Stimulated activated CD8-positive, alpha-beta memory T cell treated with anti-CD3 and anti-CD28 coated beads, Interleukin-7, amount 100 ng/mL, for 1 hour (primary cell): Measurements from ENCODE around the gene MDN1.

ENCODE experiments used
- DNase-seq, 2 donors: peaks; one replicate each; pipeline ENCODE4 v3.0.0-alpha.2; 2020; ENCODE audit warnings: low read depth in 2 of 2

Gene MDN1

DNA sequence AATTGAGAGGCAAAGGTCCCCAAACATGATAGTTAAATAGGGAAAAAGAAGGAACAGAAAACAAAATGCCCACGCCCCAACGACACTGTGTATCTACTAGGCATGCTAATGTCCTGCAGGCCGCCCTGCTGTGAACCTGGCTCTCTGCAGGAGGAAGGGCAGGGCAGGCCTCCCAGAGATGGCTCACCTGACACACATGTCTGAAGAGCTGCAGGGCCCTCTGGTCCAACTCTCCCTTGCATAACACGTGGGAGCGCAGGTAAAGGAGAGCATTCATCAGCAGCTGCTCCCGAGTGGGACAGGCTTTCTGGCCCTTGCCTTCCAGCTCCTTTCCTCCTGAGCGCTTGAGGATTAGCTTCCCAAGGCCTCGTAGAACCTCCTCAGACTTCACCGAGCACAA lies 127.3 kb downstream of the MDN1 start:
- DNase-seq, result no peak

DNA sequence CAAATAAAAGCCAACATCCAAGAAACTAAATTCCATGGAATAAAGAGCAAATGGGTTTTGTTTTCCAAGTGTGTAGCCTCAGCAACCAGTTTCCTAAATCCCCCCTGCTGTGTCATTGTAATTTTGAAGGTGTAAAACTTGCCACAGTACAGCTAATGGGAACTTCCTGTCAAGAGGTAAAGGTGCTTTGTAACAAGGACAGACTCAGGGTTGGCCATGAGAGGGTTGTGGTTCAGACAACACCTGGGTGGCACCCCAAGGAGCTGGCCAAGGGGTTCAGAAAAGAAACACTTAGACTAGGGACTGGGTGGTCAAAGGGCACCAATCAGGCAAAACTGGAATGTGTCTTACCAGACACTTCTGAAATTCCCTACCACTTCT lies 128.7 kb downstream of the MDN1 start:
- DNase-seq, result no peak

DNA sequence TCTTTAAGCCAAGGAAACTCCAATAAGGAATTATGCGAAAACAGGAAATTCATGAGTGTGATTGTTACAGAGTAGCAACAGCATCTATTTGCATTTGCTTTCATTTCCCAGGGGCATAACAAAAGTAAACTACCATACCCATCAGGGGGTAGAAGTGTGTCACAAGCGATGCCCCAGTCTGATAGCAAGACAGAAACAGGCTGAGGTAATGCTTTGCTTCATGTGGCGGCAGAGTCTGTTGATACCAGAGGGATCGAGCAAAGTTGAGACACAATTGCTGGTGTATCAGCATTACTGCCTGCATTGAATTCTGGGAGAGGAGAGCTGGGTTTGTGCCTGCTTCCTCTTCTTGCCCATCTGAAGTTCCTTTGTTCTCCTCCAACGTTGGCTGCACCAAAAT lies 129.9 kb downstream of the MDN1 start:
- no peak for DNase-seq

DNA sequence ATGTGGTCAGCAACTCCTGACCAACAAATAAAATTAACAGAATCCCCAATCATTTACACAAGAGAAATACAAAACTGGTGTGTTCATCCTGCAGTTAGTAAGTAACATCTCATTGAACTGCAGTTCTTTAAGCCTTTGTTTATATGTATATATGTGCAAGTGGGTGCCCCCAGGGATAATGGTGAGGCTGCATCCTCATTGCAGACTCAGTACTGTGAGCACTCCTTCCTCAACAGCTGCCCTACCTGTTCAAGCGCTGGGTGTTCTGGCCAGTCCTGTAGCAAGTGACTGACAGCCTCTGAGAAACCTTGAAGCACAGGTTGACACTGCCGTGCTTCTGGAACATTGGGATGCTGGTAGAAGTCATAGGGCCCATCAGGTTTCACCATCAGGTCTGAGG lies 131.3 kb downstream of the MDN1 start:
- no peak for DNase-seq

DNA sequence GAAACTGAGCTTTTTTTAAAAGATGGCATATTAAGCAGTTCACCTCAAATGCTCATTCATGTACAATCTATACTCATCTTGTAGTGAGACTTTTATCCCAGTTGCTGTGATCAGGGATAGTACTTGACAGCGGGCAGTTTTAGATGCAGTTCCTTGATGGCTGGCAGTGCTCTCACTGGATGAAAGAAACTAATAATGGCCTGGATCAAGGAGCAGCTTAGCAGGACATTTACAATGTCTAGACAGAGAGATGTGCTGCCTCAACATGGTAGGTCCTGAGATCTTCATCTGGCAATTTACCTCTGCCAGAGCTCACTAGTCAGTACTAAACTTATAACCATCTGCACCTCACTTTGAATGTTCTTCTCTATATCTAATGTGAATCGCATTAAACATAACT lies 134.3 kb downstream of the MDN1 start:
- DNase-seq, result no peak

DNA sequence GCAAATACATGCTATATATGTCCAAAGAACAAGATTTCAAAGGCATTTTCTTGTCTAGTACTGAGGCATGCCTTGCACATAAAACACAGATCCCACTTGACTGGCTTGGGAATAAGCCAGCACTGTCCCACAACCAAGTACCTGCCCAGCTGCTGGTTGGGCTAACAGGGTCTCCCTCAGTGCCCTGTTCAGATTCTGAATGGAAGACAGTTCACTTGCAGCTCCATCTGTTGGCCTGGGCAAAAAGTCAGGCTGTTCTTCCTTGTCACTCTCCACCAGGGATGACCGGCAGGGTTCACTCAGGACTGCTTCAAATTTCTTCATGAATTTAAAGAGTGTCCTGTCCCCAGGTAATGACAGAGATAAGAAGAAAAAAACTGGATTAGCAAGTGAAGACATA lies 136.6 kb downstream of the MDN1 start:
- DNase-seq, result no peak

DNA sequence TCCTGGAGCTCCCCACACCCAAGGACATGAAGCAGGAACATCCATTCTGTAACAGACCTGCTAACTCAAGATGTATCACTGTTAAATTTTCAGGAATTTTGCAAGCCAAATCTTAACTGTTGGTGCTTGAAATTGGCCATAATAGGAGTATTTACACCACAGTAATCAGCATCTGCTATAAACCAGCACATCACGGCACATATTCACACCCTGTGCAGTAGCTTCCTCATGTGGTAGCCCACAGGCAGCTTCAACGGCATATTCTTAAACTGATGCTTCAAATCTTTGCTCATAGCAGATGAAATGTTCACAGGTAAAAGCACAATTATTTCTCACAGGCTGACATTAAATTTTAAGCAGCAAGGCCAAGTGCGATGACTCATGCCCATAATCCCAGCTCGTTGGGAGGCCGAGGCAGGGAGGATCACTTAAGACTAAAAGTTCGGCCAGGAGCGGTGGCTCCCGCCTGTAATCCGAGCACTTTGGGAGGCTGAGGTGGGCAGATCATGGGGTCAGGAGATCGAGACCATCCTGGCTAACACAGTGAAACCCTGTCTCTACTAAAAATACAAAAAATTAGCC lies 137.5 kb downstream of the MDN1 start:
- no peak for DNase-seq

DNA sequence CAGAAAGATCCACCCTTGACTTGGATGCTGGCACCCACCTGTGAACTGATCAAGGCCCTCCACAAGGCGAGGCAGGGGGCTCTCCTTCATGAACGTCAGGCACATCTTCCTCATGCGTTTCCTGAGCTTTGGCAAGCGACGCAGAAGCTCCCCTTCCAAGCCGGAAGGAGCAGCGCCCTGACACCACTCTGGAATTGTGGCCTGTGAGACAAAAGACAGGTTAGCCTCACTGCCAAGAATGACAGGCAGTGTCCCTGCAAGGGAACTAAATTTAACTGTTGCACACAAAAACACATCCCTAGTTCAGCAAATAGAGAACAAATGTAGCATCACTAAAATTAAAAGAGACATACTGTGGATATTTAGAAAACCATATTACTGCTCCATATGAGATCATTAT lies 139.0 kb downstream of the MDN1 start:
- no peak for DNase-seq

DNA sequence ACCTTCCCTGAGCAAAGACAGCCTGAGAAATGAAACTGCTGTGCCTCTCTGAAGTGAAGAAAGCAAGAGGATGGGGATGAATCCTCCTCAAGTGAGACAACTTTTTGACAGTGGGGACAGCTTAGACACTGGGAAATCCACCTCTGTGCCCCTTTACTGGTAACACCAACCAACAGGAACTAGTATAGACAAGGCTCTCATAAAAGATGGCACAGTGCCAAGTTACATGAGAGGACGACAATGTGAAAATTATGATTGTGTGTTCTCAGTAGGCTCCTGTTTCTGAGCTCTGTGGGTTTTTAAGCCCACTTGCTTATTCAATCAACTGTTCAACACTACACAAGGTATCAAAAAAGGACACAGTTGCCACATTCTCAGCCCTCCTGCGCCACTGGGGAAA lies 139.4 kb downstream of the MDN1 start:
- DNase-seq, result no peak

DNA sequence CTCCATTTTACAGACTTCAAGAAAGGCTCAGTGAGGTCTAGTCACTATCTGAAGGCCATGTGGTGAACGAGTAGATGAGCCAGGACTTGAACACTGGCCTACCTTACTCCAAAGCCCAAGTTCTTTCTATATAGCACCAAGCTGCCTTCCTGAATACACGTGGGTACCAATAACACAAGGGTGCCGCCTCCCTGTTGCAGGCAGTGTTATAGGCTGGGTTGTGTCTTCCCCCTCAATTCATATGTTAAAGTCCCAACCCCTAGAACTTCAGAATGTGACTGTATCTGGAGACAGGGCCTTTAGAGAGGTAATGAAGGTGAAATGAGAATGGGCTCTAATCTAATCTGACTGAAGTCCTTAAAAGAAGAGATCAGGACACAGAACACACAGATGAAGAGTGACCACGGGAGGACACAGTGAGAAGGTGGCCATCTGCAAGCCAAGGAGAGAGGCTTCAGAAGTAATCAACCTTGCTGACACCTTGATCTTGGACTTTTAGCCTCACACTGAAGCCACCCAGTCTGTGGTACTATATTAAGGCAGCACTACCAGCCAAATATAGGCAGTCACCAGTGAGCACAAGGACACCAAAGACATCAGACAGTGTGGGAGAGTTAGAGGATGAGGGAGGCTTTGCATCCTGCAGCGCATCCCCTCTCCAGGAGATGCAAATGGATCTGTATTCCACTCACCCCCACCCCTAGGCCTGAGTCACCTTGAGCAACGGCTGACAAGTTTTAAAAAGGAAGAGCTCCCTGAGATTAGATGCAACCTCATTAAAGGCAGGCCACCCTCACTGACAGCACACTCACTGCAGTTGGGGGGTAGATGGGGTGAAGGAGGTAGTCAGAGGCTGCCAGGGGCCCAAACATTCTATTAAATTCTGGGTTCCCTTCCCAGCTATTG lies 140.1 kb downstream of the MDN1 start:
- no peak for DNase-seq

DNA sequence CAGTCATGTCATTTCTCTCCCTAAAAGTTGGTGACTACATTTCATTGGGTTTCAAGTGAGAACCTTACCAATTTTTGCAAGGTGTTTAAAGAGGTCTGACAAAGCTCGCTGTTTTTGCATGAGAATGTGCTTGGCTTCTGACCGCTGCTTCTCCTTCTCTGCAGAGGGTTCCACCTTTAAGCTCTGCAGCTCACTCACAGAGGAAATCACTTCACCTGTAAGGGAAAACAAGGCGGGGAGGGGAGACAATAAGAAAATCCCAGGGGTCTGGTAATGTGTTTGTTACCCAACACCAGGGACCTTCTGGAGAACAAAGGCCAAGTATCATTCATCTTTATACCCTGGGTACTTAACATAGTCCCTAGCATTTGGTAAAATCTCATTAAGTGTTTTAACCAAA lies 141.1 kb downstream of the MDN1 start:
- no peak for DNase-seq

DNA sequence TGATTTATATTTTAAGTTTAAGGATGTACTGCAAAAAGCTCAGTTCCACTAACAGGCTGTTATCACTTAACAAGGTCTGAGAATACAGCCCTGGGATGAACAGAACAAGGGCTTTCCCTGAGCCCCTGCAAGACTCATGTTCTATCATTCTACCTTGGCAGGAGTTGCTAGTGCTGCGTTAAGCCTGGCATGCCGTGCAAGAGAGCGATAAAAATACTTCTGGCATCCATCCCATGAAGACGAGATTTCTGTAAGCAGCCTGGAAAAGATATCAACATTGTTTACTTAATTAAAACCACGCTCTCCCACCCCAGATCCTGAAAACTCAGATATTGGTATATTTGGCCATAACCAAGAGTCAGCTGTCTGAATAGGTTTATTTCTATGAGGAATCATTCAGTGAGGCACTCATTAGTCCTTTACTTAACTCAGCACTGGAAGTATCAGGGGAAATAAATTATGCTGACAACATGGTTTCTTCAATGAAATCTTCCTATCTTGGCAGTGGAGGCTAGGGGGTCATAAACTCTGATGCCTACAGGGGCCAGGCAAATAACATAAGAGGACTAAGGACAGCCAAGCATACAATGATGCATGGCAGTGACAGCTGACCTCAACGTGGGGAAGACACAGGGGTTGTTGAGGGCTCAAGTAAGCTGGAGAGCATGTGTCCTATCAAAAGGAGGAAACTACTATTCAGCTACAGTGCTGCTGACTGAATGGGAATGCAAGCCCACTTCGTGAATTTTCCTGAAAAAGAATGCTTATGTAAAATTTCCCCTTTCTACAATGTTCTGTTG lies 143.4 kb downstream of the MDN1 start:
- no peak for DNase-seq

DNA sequence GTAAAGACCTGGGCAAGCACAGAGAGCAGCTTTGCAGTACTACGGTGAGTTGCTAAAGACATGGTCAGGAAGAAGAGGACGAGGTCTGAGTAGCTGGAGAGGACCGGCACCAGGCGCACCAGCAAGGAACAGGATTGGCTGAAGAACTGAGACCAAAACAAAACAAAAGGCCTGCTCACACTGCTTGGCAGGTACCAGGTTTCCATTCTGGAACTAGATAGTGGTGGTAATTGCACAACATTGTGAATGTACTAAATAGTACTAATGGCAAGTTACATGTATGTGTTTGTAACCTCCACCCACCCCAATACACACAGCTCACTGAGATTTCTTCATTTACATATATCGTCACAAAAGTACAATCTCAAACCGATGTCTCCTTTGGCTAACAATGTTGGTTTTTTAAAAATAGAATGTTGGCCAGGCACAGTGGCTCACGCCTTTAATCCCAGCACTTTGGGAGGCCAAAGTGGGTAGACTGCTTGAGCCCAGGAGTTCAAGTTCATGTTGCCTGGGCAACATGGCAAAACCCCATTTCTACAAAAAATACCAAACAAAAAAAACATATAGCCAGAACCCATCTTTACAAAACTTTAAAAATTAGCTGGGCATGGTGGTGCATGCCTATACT lies 148.5 kb downstream of the MDN1 start:
- no peak for DNase-seq

DNA sequence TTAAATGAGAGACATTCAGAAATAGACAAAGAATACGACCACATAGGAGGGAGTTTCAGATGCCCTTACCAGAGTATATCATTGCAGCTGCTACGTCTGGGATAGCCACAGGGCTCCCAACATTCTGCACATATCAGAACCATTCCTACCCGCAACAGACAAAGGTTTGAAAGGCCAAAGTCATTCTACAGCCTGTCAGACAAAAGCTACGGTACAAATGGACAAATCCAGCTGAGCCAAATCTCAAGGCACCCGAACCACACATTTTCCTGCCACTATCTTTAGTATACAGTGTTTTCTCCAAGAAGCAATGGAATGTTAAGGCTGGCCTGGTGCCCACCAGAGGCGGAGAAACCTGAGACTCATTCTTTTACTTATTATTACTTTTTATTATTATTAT lies 150.6 kb downstream of the MDN1 start:
- DNase-seq, result no peak

DNA sequence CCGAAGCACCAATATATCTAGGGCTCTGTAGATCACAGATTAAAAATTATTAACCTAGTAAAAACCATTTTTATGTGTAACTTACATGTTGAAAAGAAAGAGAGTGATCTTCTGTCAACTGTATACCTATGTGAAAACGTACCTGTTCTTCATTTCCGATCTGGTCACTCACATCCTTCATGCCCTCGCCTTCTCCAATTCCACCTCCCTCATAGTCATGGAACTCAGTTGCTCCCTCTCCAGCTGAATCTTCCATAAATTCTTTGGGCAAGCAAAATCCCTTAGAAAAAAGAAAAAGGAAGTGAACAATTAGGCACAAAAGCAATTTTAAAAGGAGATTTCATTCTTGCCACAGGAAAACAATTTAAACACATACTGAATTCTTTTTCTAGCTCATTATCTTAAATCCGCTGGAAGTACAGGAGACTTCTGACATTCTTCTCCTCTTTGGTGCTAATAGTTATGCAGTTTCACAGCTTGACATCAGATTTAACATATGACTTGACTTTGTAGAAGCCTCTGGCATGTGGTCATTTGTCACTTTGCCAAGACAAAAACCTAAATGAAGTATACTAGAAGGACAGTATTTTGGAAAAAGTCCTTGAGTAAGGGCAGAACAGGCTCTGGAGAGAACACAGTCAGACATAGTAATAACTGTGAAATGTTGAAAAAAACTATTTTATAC lies 151.6 kb downstream of the MDN1 start:
- DNase-seq, result no peak

DNA sequence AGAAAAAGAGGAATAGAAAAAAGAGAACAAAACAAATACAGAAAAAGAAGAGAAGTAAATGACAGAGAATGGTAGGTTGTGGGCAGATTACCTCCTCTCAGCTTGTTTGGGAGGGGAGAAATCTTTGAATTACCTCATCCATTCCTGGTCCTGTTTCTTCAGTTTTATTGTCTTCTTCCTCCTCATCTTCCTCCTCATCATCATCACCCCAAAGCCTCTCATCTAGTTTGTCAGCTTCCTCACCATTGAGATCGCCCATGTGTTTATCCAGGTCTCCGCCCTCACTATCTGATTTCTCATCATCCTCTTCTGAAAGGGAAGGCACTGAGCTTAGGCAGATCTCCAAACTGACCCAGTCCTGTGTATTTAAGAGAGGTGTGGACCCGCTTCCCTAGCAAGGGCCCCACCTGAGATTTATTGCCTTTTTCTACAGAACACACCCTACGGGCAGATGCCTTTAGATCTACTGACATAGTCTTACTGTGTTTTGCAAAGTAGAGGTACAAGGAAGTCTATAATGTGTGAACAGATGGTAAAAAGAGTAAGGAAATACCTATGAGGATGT lies 156.9 kb downstream of the MDN1 start:
- DNase-seq, result no peak

DNA sequence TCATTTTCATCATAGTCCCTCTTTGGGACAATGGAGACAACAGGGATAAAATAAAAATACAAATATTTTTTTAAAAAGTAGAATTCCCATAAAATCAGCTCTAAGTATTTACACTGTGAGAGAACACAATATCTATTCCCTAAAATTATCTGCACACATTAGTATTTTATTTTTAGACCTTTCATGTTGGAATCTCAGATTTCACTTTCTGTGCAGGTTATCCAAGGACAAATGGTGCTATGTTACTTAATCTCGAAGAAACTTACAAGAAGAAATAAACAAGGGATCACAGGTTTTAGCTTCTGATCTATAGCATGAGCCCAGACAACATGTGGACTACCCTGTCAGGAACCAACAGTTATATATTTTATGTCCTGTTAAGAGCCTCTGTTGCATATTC lies 158.0 kb downstream of the MDN1 start:
- DNase-seq, result no peak

DNA sequence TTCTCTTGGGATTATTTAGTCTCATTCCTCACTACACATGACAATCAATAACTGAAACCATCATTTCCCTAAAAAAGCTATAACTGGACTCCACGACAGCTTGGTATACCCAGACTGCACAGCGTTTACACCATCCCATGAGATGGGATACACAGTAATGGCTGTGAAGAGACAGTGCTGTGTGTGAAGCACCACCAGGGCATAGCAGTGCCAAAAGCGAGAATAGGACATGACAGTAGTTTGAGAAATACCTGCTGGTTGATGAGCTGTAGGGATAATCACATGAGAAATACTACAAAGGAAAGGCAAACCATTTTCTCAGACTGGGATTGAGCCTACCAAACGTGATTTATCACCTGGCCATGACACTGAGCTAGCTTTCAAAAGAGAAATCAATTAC lies 158.6 kb downstream of the MDN1 start:
- no peak for DNase-seq

DNA sequence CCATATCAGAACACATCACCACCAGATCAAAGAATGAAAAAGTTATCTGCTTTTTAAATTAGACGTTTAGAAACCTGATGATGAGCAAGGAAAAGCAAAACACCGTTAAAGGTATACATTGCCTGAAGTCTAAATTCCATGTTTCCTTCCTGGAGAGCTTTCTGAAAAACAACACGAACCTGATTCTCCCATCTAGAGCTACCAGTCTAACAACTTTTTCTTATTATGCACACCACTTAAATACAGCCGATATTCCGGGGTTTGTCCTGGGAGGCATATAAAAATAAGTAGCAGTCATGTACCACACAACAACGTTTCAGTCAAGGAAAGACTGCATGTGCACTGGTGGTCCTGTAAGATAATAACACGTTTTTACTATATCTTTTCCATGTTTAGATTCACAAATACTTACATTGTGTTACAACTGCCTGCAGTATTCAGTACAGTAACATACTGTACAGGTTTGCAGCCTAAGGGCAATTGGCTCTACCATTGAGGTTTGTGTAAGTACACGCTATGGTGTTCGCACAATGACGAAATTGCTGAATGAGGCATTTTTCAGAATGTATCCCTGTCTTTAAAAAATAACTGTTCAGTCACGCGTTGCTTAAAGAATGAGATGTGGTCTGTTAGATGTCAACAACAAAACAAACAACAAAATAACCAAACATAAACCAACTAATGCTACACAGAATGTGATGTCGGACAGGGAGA lies 162.0 kb downstream of the MDN1 start:
- no peak for DNase-seq

DNA sequence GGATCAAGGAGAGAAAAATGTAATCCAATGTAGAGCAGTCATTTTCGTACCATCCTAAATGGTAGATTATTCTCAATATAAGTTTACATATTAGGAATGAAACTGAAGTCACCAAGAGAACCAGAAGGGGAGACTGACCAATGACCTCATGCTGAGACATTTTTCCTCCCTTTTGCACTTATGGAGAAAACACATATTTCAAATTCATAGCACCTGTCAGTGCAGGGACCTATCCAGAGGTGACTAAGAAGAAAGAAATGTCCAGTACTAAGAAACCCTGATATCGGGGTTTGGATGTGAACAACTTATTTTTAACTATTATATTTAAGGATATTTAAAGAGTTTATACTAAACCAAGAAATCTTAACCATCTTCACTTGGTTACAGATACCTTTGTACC lies 164.5 kb downstream of the MDN1 start:
- no peak for DNase-seq

DNA sequence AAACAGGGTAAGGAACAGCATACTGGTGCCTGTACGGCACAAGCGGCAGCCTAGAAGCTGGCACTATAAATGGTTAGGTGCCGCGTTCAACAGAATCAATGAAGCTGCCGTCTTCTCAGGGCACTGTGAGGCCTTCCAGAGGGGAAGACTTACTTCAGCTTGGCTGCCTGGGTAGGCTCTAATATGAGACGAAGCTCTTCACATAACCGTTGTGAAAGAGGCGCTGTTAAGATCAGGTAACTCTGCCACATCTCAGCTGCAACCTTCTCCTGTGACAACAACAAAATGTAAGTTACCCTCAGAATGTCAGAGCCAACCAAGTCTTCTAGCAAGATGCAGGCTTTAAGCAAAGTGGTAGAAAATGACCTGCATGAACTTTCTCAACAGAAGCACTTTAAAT lies 169.0 kb downstream of the MDN1 start:
- no peak for DNase-seq
